Measurements from ENCODE around the gene SPECC1.
"Not testable (repeated sequence)": the region's sequence is repeated elsewhere in the genome, so short reads cannot be mapped to it uniquely, and the experiment has no call there.

The SPECC1 gene

GRCh38 chr17:20180661-20181060 is 171.5 kb downstream of the SPECC1 start:
- no peak for DNase-seq

- DNase-seq, result no peak
Measured at GRCh38 chr17:20184181-20184580, 175.0 kb downstream of the SPECC1 start.

- DNase-seq, result no peak
Measured at GRCh38 chr17:20184977-20185619, 175.9 kb downstream of the SPECC1 start.

GRCh38 chr17:20187049-20187448 is 177.9 kb downstream of the SPECC1 start:
- no peak for DNase-seq

- DNase-seq, result peak; percentile 89
Measured at GRCh38 chr17:20189302-20189701, 180.1 kb downstream of the SPECC1 start.

- DNase-seq, result no peak
Measured at GRCh38 chr17:20189979-20190378, 180.8 kb downstream of the SPECC1 start.

GRCh38 chr17:20190605-20191004 is 181.4 kb downstream of the SPECC1 start:
- no peak for DNase-seq

- DNase-seq, result no peak
Measured at GRCh38 chr17:20191056-20191455, 181.9 kb downstream of the SPECC1 start.

GRCh38 chr17:20196286-20196685 is 187.1 kb downstream of the SPECC1 start:
- not testable (repeated sequence) for DNase-seq

GRCh38 chr17:20197272-20197926 is 188.2 kb downstream of the SPECC1 start:
- DNase-seq, result no peak

GRCh38 chr17:20200016-20200795 is 191.0 kb downstream of the SPECC1 start:
- DNase-seq, result no peak

GRCh38 chr17:20200865-20201458 is 191.8 kb downstream of the SPECC1 start:
- DNase-seq, result no peak

GRCh38 chr17:20202141-20202621 is 193.0 kb downstream of the SPECC1 start:
- no peak for DNase-seq

- DNase-seq, result no peak
Measured at GRCh38 chr17:20203018-20203417, 193.9 kb downstream of the SPECC1 start.

- DNase-seq, result no peak
Measured at GRCh38 chr17:20203761-20204263, 194.7 kb downstream of the SPECC1 start.

- no peak for DNase-seq
Measured at GRCh38 chr17:20205609-20206008, 196.4 kb downstream of the SPECC1 start.

GRCh38 chr17:20206068-20206467 is 196.9 kb downstream of the SPECC1 start:
- DNase-seq, result no peak

GRCh38 chr17:20206591-20206990 is 197.4 kb downstream of the SPECC1 start:
- DNase-seq, result no peak

- no peak for DNase-seq
Measured at GRCh38 chr17:20207262-20207985, 198.3 kb downstream of the SPECC1 start.

- DNase-seq, result no peak
Measured at GRCh38 chr17:20208717-20209116, 199.6 kb downstream of the SPECC1 start.

- DNase-seq, result no peak
Measured at GRCh38 chr17:20210180-20210579, 201.0 kb downstream of the SPECC1 start.

GRCh38 chr17:20210614-20211013 is 201.5 kb downstream of the SPECC1 start:
- no peak for DNase-seq

Measured in midbrain (tissue), 1 donor.